Measurements from ENCODE around the gene CDIPT.
"Not testable (repeated sequence)": the region's sequence is repeated elsewhere in the genome, so short reads cannot be mapped to it uniquely, and the experiment has no call there.

Gene CDIPT

DNA sequence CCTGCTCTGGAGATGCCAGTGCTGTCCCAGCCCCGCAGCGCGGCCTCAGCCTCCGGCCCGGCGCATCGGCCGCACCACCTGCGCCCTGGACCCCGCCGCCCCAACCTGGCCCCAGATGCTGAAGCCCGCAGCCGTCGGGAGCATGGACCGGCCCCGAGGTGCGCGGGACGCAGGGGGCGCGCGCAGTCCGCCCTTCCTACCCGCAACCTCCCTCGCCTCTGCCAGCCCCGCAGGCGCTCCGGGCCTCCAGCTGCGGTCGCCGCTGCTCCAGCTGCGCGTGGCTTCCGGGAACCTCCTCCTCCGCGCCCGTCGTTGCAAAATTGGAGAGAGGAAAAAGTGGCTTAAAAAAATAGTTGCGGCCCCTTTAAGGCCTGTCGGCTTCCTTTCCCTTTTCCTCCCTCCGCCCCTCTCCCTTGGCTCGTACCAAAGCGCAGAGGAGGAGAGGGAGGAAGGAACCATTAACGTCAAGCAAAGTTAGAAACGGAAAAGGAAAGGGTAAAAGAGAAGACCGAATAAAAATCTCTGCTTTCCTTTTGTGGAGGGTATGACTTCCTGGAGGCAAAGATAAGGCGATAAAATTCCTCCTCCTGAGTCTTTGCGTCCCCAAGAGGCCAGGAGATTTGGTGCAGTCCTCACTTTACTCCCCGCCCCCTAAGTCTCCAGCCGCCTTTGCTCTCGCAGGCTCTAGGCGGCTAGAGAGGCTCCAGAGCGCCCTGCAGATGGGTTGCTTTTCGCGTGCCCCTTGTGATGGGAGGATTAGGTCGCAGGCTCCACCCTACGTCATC is at the start of gene CDIPT:
Gene CDIPT (minus strand): TSS at position 343 of the 785 bp plus-strand sequence. CDS start 369 bp downstream, outside the sequence.
- DNase-seq (ENCODE audit: low spot score), result peak; percentile 93

GRCh38 chr16:29912087-29912486 is 49.1 kb upstream of the CDIPT start:
- no peak for DNase-seq (ENCODE audit: low spot score)

GRCh38 chr16:29911676-29912010 is 48.6 kb upstream of the CDIPT start:
- DNase-seq (ENCODE audit: low spot score), result no peak

DNA sequence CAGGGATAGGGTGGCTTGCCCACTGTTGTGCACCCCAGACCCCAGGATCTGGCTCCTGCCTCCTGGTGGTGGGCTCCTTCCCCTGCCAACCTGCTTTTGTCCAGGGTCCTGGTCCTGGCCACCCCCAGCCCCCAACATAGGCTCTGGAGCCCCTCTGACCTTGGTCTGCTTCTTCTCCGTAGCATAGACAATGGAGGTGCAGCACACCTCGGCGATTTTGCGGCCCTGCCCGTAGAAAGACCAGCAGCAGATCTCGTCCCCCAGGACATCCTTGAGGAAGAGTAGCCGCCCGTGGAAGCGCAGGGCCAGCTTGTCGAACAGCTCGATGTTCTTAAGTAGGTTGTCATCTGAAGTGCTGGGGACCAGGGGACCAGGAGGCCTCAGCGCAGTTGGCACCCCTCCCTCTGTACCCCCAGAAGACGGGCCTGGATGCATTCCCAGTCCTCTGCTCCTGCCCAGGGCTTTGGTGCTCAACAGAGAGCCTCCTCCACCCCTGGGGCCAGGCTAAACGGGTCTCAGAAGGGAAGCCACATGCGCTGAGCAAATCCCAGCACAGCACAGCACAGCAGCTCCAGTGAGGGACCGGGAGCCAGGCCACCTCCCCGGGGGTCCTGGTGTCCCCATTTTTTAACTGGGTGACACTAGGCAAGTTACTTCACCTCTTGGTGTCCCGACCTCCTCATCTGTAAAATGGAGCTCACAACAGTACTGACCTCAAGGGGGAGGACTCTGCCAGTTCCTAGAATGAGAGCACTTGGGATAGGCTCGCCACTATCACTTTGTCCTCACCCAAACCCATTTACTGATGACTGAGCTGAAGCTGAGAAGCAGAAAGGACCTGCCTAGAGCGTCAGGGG is 48.0 kb upstream of the CDIPT start:
- DNase-seq (ENCODE audit: low spot score), result no peak

- DNase-seq (ENCODE audit: low spot score), result not testable (repeated sequence)
These were observed 46.8 kb upstream of the CDIPT start for GRCh38 chr16:29909851-29910250.

GRCh38 chr16:29909391-29909790 is 46.4 kb upstream of the CDIPT start:
- no peak for DNase-seq (ENCODE audit: low spot score)

DNA sequence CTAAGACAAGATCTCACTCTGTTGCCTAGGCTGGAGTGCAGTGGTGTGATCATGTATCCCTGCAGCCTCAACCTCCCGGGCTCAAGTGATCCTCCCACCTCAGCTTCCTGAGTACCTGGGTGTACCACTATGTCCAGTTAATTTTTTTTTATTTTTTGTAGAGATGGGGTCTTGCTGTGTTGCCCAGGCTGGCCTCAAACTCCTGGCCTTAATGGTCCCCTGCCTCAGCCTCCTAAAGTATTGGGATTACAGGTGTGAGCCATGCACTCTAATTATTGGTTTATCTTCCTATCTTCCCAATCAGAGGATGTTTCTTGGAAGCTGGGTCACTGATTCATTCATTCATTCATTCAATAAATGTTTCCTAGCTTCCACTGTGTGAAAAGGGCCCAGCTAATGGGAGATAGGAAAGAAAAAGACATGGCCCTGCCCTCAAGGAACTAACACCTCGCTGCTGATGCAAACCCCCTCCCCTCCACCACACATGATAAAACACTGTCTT is 45.7 kb upstream of the CDIPT start:
- DNase-seq (ENCODE audit: low spot score), result no peak

DNA sequence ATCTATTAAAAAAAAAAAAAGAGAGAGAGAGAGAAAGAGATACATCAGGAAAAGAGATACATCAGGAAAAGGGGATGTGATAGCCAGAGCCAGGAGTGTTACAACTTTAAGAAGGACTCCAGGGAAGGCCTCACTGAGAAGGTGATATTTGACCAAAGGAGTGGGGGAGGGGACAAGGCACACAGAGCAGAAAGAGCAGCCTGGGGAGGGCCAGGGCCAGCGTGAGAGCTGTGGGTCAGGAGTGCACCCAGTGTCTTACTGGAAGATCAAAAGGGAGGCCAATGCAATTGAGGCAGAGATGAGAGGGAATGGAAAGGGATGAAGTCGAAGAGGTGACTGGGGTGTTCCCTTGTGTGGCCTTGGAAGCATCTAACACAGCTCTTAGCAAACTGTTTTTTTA is 44.9 kb upstream of the CDIPT start:
- no peak for DNase-seq (ENCODE audit: low spot score)

DNA sequence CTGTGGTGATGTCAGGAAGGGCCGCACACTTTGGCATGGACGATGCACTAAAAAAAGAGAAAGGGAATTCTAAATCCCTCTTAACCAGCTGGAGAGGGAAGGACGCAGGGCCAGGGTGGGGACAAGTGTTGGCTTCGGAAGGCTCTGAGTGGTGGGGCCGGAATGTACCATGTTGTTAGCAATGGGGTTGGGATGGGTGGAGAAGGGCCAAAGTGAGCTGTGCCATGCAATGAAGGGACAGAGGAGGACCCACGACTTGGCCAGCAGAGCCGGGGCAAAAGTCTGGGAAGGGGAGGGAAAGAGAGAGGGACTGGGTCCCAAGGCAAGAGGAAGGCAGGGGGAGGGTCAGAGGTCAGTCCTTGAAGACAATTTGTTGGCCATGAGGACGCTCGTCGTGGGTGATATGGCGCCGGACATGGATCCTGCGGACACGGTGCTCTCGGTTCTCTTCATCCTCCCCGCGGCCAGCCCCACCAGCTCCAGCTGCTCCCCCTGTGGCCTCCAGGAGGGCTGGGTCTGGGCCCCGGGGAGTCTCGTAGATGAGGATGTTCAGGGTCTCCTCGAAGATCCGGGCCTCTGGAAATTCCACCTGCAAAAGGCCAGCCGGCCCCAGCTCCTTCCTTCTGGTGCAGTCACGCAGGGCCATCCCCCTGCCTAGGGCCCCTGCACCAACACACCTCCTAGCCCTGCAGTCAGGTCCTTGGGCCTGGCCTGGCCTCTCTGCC is 43.7 kb upstream of the CDIPT start:
- DNase-seq (ENCODE audit: low spot score), result no peak

- DNase-seq (ENCODE audit: low spot score), result no peak
These were observed 42.6 kb upstream of the CDIPT start for GRCh38 chr16:29905668-29906067.

DNA sequence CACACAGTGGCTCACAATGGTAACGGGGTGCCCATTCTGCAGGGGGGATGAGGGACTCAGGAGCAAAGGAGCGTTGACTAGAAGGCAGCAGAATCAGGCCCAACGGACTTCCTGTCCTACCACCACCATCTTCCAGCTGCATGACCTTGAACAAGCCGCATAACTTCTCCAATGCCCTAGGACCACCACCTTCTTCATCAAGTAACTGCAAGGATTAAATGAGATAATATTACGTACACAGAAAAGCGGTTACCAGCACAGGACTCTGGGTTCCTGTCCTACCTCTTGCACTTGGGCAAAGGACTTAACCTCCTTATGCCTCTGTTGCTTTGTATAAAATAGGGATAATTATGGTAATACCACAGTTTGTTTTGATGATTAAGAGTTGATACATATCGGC is 41.9 kb upstream of the CDIPT start:
- DNase-seq (ENCODE audit: low spot score), result no peak

- no peak for DNase-seq (ENCODE audit: low spot score)
These were observed 40.6 kb upstream of the CDIPT start for GRCh38 chr16:29903590-29903989.

DNA sequence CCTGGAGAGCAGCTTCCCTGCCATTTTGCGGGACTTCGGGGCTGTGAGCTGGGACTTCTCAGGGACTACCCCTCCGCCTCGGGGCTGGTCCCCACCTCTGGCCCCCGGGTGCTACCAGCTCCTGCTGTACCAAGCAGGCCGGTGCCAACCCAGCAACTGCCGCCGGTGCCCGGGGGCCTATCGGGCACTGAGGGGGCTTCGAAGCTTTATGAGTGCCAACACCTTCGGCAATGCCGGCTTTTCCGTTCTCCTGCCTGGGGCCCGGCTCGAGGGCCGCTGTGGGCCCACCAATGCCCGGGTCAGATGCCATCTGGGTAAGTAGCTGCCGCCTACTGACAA is 38.5 kb upstream of the CDIPT start:
- DNase-seq (ENCODE audit: low spot score), result no peak

DNA sequence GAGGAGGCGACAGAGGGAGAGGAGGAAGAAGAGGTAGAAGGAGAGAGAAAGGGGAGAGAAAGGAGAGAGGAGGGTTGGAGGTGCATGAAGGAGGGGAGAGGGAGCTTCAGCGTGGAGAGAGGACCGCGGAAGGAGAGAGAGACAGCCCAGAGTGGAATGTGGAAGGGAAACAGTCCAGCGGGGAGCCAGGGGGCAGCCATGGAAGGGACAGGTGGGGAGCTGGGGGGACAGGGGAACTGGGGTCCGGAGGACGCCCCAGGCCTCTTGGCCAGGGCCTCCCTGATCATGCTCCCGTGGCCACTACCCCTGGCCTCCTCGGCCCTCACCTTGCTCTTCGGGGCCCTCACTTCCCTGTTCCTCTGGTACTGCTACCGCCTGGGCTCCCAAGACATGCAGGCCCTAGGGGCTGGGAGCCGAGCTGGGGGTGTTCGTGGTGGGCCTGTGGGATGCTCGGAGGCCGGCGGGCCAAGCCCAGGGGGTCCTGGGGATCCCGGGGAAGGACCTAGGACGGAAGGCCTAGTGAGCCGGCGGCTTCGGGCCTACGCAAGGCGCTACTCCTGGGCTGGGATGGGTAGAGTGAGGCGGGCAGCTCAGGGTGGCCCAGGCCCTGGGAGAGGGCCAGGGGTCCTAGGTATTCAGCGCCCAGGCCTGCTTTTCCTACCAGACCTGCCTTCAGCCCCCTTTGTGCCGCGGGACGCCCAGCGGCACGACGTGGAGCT is 38.0 kb upstream of the CDIPT start:
- no peak for DNase-seq (ENCODE audit: low spot score)

- peak; percentile 47 for DNase-seq (ENCODE audit: low spot score)
These were observed 37.3 kb upstream of the CDIPT start, which contains the start of gene ASPHD1 for GRCh38 chr16:29900102-29900887. Gene ASPHD1 (plus strand): TSS chr16:29900488. CDS start chr16:29900972, 484 bp downstream.

DNA sequence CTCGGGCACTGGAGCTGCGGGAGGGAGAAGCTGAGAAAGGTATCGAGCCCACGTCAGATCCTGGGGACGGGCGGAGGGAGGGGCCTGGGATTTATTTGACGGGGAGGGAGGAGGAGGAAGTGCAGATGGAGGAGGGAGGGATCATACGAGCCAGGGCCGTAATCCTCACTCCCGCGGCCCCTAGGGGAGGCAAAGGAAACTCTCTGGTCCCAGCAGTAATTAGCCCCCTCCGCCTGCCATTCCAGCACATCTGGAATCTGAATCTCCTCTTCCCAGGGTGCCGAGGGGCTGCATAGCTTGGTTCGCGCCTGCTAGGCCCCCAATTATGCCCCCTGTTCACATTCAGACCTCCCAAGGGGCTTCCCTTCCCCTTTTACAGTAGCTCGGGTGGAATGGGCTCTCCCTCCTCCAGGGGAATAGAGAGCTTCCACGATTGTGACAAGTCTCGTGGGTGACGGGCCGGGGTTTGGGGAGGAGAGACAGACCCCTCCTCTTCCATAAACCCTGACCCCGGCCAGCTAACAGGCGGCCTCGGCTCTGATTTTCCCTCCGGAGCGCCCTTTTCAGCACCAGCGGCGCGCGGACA is 36.6 kb upstream of the CDIPT start, which contains the start of gene SEZ6L2:
Gene SEZ6L2 (minus strand): TSS at position 35 of the 586 bp plus-strand sequence. CDS start 531 bp downstream, outside the sequence.
- peak; percentile 28 for DNase-seq (ENCODE audit: low spot score)

DNA sequence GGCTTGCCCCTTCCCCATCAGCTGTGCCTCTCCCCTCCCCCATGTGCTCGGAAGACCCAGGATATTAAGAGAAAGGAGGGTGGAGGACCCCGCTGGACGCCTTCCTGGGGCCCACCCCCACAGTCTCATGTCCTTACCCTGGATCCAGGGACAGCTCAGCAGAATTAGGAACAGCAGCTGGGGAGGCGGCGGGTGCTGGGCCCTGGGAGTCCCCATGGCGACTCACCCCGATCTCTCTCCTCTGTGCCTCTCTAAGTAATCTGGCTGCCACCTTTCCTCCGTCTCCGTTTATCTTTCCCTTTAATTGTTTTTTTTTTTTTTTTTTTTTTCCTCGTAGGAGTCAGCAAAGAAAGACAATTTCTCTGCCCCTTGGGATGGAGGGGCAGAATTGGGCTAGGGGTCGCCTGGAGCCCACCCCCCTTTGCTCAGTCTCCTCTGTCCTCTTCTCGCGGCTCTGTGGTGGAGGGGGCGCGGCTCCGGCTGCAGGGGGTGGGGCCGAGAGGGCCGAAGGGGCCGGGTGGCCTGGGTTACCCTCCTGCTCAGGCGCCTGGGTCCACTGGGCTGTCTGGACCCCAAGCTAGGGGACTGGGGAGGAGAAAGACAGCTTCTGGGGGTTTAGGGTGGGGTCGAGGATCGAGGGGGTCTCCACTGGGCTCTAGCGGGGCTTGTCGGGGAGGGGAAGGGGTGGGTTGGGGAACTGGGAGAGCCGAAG is 35.9 kb upstream of the CDIPT start:
- no peak for DNase-seq (ENCODE audit: low spot score)

DNA sequence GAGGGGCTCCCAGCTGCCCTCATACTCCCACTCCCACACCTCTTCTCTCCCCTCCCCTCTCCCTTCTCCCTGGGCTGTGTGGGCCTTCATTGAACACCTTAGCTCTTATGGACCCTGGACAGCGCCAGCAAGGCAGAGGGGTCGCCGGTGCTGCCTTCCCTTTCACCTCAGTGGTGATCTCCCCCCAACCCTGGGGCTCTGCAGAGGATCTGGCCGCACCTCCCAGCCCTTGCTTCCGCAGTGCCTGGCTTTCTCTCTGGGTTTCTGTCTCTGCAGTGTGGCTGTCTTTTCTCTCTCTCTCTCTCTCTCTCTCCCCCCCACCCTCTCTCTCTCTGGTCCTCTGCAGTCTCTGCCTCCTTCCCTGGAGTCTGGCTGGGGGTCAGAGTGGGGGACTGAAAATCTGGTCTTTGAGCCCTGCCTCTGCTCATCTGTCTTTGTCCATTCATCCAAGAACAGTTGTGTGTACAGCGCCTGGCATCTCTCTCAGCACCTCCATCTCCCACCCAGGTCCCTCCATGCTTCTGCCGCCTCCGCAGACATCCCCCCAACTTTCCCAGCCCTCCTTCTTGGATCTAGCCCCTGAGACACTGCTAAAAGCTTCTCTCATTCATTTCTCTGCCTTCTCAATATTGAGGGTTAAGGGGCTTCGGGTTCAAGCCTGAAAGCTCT is 35.2 kb upstream of the CDIPT start:
- DNase-seq (ENCODE audit: low spot score), result no peak

DNA sequence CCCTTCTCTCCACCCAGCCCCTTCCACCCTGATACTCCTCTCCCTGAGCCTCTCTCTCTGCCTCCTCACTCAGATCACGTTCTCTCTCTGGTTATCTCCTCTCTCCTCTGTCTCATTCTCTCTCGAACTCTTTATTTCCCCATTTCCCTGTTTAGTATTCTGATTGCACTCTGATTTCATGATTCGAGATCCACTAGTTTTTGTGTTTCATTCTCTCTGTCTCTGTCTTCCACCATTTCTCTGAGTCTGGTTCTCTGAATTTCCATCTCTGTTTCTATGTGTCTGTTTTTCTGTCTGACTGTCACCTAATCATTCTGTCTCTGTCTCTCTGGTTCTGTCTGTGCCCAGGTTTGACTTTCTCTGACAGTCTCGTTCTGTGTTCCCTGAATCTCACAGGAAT is 34.3 kb upstream of the CDIPT start:
- DNase-seq (ENCODE audit: low spot score), result no peak
